B cell (primary cell): ENCODE measurements around the gene ALOXE3. TPM values are rescaled to one million over a fixed set of nuclear protein-coding genes. Genes with fewer than 3 reads are reported as not detected.

Source experiments
- ATAC-seq: fragments of 200-7000 bp; cut with Tn5 transposase; one replicate; pipeline ENCODE4 v1.10.0; 2021; ENCODE audit warnings: low read depth, mild to moderate bottlenecking, moderate number of reproducible peaks, moderate library complexity
- CTCF ChIA-PET: fragments of 350-600 bp; sonication (Branson Sonifier 250); formaldehyde crosslinking; loops from one replicate; lab custom pipeline; 2021; ENCODE audit warnings: antibody characterized with exemption, inconsistent platforms; lab: Charles Lee
- POLR2A ChIA-PET: fragments of 350-600 bp; sonication (Branson Sonifier 250); formaldehyde crosslinking; loops from one replicate; lab custom pipeline; 2021; ENCODE audit warnings: antibody characterized with exemption; lab: Charles Lee
- DNase-seq: peaks from one replicate; pipeline ENCODE4 v3.0.0; 2013
- H2AFZ ChIP-seq: 2 replicates; pipeline ENCODE4 v1.6.1; 2012; ENCODE audit warnings: mild to moderate bottlenecking, low read depth, low read length; ENCODE audit not compliant: insufficient read depth, poor library complexity, severe bottlenecking
- H3K27ac ChIP-seq, 2 donors: 1 replicate in 1 of 2; 2 replicates in 1 of 2; pipeline ENCODE4 v1.5.1; 2012 to 2013; ENCODE audit warnings: low read length in 2 of 2, mild to moderate bottlenecking in 2 of 2, moderate library complexity in 1 of 2
- H3K27me3 ChIP-seq, 4 experiments: fragments of 200-600 bp in 1 of 4; sonication (generic) in 1 of 4; replicated peaks in 1 of 4; 1 replicate in 2 of 4; 2 replicates in 2 of 4; pipeline versions ENCODE4 v1.6.1 to v1.7.0; 2013 to 2016; ENCODE audit warnings: low read length in 3 of 4, mild to moderate bottlenecking in 2 of 4, mixed read lengths in 1 of 4, moderate library complexity in 1 of 4; ENCODE audit not compliant: insufficient read depth in 4 of 4, control insufficient read depth in 3 of 4; ENCODE audit errors: control extremely low read depth in 1 of 4
- H3K36me3 ChIP-seq, 2 experiments: replicated peaks in 1 of 2; 1 replicate in 1 of 2; 2 replicates in 1 of 2; pipeline versions ENCODE4 v1.6.1 to v1.7.1; 2013; ENCODE audit warnings: low read length in 1 of 2; ENCODE audit not compliant: insufficient read depth in 2 of 2, control insufficient read depth in 1 of 2; ENCODE audit errors: control extremely low read depth in 1 of 2, extremely low read depth in 1 of 2
- H3K4me1 ChIP-seq, 2 donors: fragments of 200-600 bp in 1 of 2; sonication (generic) in 1 of 2; 1 replicate in 1 of 2; 2 replicates in 1 of 2; pipeline versions ENCODE4 v1.5.1 to v1.6.1; 2013 to 2017; ENCODE audit warnings: low read length in 2 of 2; ENCODE audit not compliant: control insufficient read depth in 2 of 2, insufficient read depth in 2 of 2
- H3K4me2 ChIP-seq: replicated peaks from 2 replicates; pipeline ENCODE3; 2012; ENCODE audit warnings: mild to moderate bottlenecking, low read depth, low read length; ENCODE audit not compliant: poor library complexity, severe bottlenecking
- H3K4me3 ChIP-seq, 5 experiments: fragments of 200-600 bp in 1 of 5; sonication (generic) in 1 of 5; 1 replicate in 3 of 5; 2 replicates in 2 of 5; pipeline versions ENCODE4 v1.5.1 to v1.7.0; 2011 to 2016; ENCODE audit warnings: low read length in 4 of 5, mild to moderate bottlenecking in 4 of 5, low read depth in 2 of 5, control low read depth in 1 of 5, moderate library complexity in 1 of 5; ENCODE audit not compliant: insufficient read depth in 1 of 5; ENCODE audit errors: control extremely low read depth in 1 of 5, extremely low read depth in 1 of 5
- H3K79me2 ChIP-seq: fragments of 200-600 bp; sonication (generic); one replicate; pipeline ENCODE4 v1.6.0; 2016; ENCODE audit warnings: low read length; ENCODE audit not compliant: control insufficient read depth, insufficient read depth
- H3K9ac ChIP-seq: fragments of 200-600 bp; sonication (generic); 2 replicates; pipeline ENCODE4 v1.6.1; 2017; ENCODE audit warnings: mild to moderate bottlenecking, low read length, moderate library complexity
- H3K9me3 ChIP-seq, 3 donors: one replicate each; pipeline versions ENCODE4 v1.6.1 to v1.7.1; 2013; ENCODE audit warnings: low read length in 2 of 3; ENCODE audit not compliant: control insufficient read depth in 2 of 3, insufficient read depth in 1 of 3; ENCODE audit errors: control extremely low read depth in 1 of 3
- H4K20me1 ChIP-seq: 2 replicates; pipeline ENCODE4 v1.6.0; 2012; ENCODE audit warnings: mild to moderate bottlenecking, low read length; ENCODE audit not compliant: insufficient read depth, control insufficient read depth, poor library complexity, severe bottlenecking
- H3K27ac Mint-ChIP-seq: one replicate; pipeline ENCODE4 v1.8.0; 2021; ENCODE audit warnings: mixed read lengths
- H3K27me3 Mint-ChIP-seq: one replicate; pipeline ENCODE4 v1.8.0; 2021; ENCODE audit warnings: mixed read lengths
- H3K4me1 Mint-ChIP-seq: one replicate; pipeline ENCODE4 v1.8.0; 2021; ENCODE audit warnings: mixed read lengths
- H3K4me3 Mint-ChIP-seq: one replicate; pipeline ENCODE4 v1.8.0; 2021; ENCODE audit warnings: mixed read lengths
- H3K9me3 Mint-ChIP-seq: one replicate; pipeline ENCODE4 v1.8.0; 2022; ENCODE audit warnings: mixed read lengths; ENCODE audit not compliant: insufficient read depth
- CTCF ChIP-seq: fragments of 200-600 bp; IDR thresholded peaks from one replicate; pipeline ENCODE4 v1.8.0; 2022; ENCODE audit warnings: antibody characterized with exemption, mild to moderate bottlenecking
- EZH2 ChIP-seq: IDR thresholded peaks from 2 replicates; pipeline ENCODE4 v1.6.1; 2012; ENCODE audit warnings: borderline replicate concordance, low read depth, mild to moderate bottlenecking, moderate library complexity, low read length; ENCODE audit not compliant: insufficient read depth, poor library complexity, severe bottlenecking
- WGBS: methylation state at CpG from one replicate; pipeline ENCODE4 v1.1.5; 2013; ENCODE audit warnings: missing lambda C conversion rate; ENCODE audit not compliant: insufficient coverage; 5-methylcytosine and 5-hydroxymethylcytosine counted together
- intact Hi-C: fragments of 100-400 bp; cut with micrococcal nuclease; formaldehyde crosslinking; loops from one replicate; pipeline ENCODE4 v1.10.0; 2022
- polyA plus RNA-seq: library from polyadenylated mRNA; depleted of rRNA; stranded (reverse); fragments of >200 nt; gene quantifications from 2 replicates; pipeline ENCODE4 v1.2.3, GENCODE V29; 2012
- total RNA-seq, 2 donors: library from RNA; stranded (reverse); fragments of 120-200 nt in 1 of 2; gene quantifications; 1 replicate in 1 of 2; 2 replicates in 1 of 2; pipeline versions ENCODE4 v1.2.3 to v1.2.4, GENCODE V29; 2013 to 2022

ALOXE3 gene
- total and polyA plus RNA-seq, 2 donors (not counting 1 experiment from before 2014, with no cell fraction given), result 0.04 TPM; not detected in 1

GRCh38 chr17:8161289-8162232 is 43.2 kb upstream of the ALOXE3 start:
- Histone ChIP-seq H3K4me3 (peak overlapping the region; percentile 67 to 98 (median 94)), H4K20me1 (peaks cover 4% of the 10 kb centered on the region), H3K27ac (peak overlapping the region; percentile 94 to 99), H3K4me1 (peaks cover 42 to 69% of the 10 kb centered on the region in 2 donors), H3K9ac (peak overlapping the region; percentile 99), H3K79me2 (peaks cover 25% of the 10 kb centered on the region), H3K27me3 (no peaks in the 10 kb centered on the region), H2AFZ (no peak overlapping the region), H3K9me3 (no peaks in the 10 kb centered on the region), H3K36me3 (peaks cover 0 to 26% of the 10 kb centered on the region in 2 experiments), H3K4me2 (peak overlapping the region; percentile 99)
- peaks cover 49% of the 10 kb centered on the region for H3K4me1 Mint-ChIP-seq
- intact Hi-C loops, result no loop called here
- ChIA-PET CTCF (interaction anchor here (0.6 to 7.7 kb wide), 14 partner anchors 24 to 138 kb away, joined by 3 to 86 read pairs (median 4); partner anchors contain the start of genes ALOXE3, HES7 and SLC25A35), POLR2A (interaction anchor here (1.1 to 3.6 kb wide), 4 partner anchors 12 to 87 kb away, joined by 3 to 18 read pairs (median 4); partner anchors contain the start of gene CTC1)
- ATAC-seq (no peak), DNase-seq (no peak)
- no peaks in the 10 kb centered on the region for H3K27me3 Mint-ChIP-seq
- H3K9me3 Mint-ChIP-seq, result no peaks in the 10 kb centered on the region
- H3K27ac Mint-ChIP-seq, result peak overlapping the region; percentile 92
- H3K4me3 Mint-ChIP-seq, result peak overlapping the region; percentile 87
- WGBS, result 86% methylated on average over 13 of the region's 19 CpGs
- TF ChIP-seq EZH2, result no peak
- no peak for TF ChIP-seq CTCF
